Mesothelial cell of epicardium (in vitro differentiated cells): ENCODE data around the gene CNOT9. TPM values are rescaled to one million over a fixed set of nuclear protein-coding genes. Genes with fewer than 3 reads are reported as not detected.

ENCODE experiments used
- DNase-seq, 2 experiments: peaks; one replicate each; pipeline ENCODE4 v3.0.0; 2021; ENCODE audit warnings: low spot score in 2 of 2; ENCODE audit not compliant: unreplicated experiment in 2 of 2
- H3K27ac Mint-ChIP-seq: 2 replicates; pipeline ENCODE4 v1.8.0; 2021; ENCODE audit warnings: mixed read lengths
- H3K27me3 Mint-ChIP-seq: 2 replicates; pipeline ENCODE4 v1.8.0; 2021; ENCODE audit warnings: low read depth, mixed read lengths
- H3K36me3 Mint-ChIP-seq: 2 replicates; pipeline ENCODE4 v1.8.0; 2021; ENCODE audit warnings: mixed read lengths
- H3K4me1 Mint-ChIP-seq: 2 replicates; pipeline ENCODE4 v1.8.0; 2021; ENCODE audit warnings: mixed read lengths
- H3K4me3 Mint-ChIP-seq: 2 replicates; pipeline ENCODE4 v1.8.0; 2021; ENCODE audit warnings: mild to moderate bottlenecking, moderate library complexity, mixed read lengths
- H3K9me3 Mint-ChIP-seq: 2 replicates; pipeline ENCODE4 v1.8.0; 2021; ENCODE audit warnings: mixed read lengths
- total RNA-seq: library from RNA; stranded (reverse); gene quantifications from 3 replicates; pipeline ENCODE4 v1.2.1, GENCODE V29; 2021
- TF ChIP-seq, protein P1 (sequence below): fragments of 200-600 bp; sonication (generic); IDR thresholded peaks from one replicate; pipeline ENCODE4 v1.5.0; 2021; ENCODE audit warnings: antibody characterized with exemption; ENCODE audit not compliant: unreplicated experiment

CNOT9 gene
- total RNA-seq, 1 donor from 2014 or later, result 57.0 TPM

DNA sequence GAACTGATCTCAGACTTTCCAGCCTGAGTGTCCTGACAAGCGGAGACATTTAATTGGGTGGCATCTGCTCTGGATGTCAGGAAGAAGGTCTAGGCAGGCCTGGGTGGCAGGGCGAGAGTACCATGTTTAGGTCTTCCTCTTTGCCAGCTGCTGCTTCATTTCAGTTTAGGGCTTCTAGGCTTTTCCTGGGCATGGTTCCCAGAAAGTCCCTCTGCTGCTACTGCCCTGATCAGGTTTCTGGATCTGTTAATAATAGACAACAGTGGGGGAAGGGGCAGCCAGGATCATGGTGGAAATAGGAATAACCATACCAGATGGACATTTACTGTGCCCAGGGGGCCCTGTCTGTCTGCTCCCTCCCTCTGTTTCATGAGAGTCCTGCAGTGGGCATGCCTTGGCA lies 36.8 kb downstream of the CNOT9 start:
- DNase-seq, result no peak
- peaks cover 6% of the 10 kb centered on the region for H3K27me3 Mint-ChIP-seq
- no peaks in the 10 kb centered on the region for H3K9me3 Mint-ChIP-seq
- no peaks in the 10 kb centered on the region for H3K36me3 Mint-ChIP-seq
- H3K4me3 Mint-ChIP-seq, result no peak overlapping the region
- TF ChIP-seq, protein P1, sequence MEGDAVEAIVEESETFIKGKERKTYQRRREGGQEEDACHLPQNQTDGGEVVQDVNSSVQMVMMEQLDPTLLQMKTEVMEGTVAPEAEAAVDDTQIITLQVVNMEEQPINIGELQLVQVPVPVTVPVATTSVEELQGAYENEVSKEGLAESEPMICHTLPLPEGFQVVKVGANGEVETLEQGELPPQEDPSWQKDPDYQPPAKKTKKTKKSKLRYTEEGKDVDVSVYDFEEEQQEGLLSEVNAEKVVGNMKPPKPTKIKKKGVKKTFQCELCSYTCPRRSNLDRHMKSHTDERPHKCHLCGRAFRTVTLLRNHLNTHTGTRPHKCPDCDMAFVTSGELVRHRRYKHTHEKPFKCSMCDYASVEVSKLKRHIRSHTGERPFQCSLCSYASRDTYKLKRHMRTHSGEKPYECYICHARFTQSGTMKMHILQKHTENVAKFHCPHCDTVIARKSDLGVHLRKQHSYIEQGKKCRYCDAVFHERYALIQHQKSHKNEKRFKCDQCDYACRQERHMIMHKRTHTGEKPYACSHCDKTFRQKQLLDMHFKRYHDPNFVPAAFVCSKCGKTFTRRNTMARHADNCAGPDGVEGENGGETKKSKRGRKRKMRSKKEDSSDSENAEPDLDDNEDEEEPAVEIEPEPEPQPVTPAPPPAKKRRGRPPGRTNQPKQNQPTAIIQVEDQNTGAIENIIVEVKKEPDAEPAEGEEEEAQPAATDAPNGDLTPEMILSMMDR, result no peak
- peaks cover 10% of the 10 kb centered on the region for H3K4me1 Mint-ChIP-seq
- H3K27ac Mint-ChIP-seq, result no peak overlapping the region

DNA sequence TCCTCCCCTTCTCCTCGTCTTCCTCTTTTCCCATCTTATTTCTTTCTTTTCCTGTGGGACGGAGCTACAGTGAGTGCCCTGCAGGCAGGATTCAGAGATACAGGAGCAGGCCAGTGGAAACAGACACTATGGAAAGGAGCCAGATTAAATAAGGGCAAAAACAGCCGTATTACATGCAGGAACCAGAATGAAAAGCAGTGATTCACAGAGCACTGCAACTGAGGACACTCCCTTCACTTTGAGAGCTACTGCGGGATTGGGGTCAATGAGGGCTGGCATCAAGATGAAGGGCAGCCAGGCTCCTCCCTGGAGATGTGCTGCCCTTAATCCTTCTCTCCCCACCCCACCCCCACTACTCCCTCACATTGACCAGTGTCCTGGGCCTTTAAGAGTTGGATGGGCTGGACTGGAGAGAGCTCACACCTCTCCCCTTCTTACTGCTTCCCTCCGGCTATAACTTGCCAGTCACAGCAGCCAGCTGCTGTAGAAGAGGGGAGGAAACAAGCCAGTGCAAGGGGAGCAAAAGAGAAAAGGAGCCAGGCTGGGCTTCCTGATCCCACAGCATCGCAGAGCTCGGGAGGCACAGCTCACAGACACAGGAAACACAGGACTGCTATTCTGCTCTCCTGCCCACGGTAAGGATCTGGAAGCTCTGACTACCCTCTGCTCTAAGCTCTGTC lies 38.9 kb downstream of the CNOT9 start, which contains the start of gene PLCD4:
PLCD4 (plus strand) TSS at position 464 of the 680 bp plus-strand sequence. CDS start 7,841 bp downstream, outside the sequence.
- Mint-ChIP-seq H3K9me3 (no peaks in the 10 kb centered on the region), H3K27me3 (peaks cover 22% of the 10 kb centered on the region), H3K27ac (peak within 1 kb of the TSS; percentile 57), H3K4me3 (no peak within 1 kb of the TSS), H3K4me1 (peaks cover 10% of the 10 kb centered on the region), H3K36me3 (no peaks in the 10 kb centered on the region)
- TF ChIP-seq, protein P1, result no peak
- DNase-seq, result no peak

DNA sequence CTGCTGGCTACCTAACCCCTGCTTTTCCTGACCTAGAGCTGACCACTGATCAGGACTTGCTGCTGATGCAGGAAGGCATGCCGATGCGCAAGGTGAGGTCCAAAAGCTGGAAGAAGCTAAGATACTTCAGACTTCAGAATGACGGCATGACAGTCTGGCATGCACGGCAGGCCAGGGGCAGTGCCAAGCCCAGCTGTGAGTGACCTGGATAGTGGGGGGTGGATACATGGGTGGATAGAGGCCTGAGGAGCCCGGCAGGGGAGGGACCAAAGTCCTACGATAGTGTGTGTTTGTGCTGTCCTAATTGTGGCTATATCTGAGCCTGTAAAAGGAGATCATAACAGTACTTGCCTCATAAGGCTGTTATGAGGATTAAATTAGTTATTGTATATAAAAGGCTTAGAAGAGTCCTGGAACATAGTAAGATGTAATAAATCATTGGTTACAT lies 47.3 kb downstream of the CNOT9 start:
- peaks cover 14% of the 10 kb centered on the region for H3K27me3 Mint-ChIP-seq
- DNase-seq, result no peak

DNA sequence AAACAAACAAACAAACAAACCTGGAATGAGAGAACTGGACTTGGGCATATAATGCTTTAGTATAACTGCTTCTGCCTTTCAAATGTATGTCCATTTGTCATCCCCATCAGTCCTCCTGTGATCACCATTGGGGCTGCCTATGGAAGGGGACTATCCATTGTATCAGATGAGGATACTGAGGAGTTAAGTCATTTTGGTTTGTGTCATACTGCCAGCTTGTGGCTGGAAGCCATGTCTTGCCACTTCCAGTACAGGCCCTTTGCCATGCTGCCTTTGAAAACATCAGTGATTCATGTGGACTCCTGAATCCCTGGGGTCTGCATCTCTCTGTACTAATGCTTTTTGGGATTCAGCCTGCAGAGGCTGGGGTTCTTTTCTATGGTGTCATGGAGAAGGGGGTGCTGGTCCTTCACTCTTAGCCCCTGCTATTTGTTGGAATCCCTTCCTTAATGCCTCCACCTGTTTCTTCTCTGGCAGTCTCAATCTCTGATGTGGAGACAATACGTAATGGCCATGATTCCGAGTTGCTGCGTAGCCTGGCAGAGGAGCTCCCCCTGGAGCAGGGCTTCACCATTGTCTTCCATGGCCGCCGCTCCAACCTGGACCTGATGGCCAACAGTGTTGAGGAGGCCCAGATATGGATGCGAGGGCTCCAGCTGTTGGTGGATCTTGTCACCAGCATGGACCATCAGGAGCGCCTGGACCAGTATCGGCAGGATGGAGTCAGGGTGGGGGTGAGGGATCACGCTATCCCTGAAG lies 49.6 kb downstream of the CNOT9 start:
- no peak for DNase-seq
- Mint-ChIP-seq H3K9me3 (no peaks in the 10 kb centered on the region), H3K36me3 (no peaks in the 10 kb centered on the region), H3K4me3 (no peak overlapping the region), H3K27me3 (no peaks in the 10 kb centered on the region), H3K27ac (no peak overlapping the region), H3K4me1 (peaks cover 7% of the 10 kb centered on the region)
- TF ChIP-seq, protein P1, result no peak

More for the DNA sequence above, 47.3 kb downstream of the CNOT9 start:
- Mint-ChIP-seq H3K27ac (no peak overlapping the region), H3K4me1 (no peaks in the 10 kb centered on the region), H3K4me3 (no peak overlapping the region), H3K9me3 (no peaks in the 10 kb centered on the region), H3K36me3 (no peaks in the 10 kb centered on the region)
- TF ChIP-seq, protein P1, result no peak

DNA sequence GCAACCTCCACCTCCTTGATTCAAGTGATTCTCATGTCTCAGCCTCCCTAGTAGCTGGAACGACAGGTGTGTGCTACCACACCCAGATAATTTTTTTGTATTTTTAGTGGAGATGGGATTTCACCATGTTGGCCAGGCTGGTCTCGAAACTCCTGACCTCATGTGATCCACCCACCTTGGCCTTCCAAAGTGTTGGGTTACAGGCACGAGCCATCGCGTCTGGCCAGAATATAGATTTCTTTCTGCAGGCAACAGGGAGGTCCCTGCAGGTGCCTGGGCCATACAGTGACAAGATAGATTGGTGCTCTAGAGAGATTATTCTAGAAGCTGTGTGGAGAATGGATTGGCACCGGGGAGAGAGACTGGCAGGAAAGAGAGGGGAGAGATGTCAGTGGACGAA lies 52.4 kb downstream of the CNOT9 start:
- Mint-ChIP-seq H3K36me3 (no peaks in the 10 kb centered on the region), H3K4me1 (peaks cover 7% of the 10 kb centered on the region), H3K4me3 (no peak overlapping the region), H3K27ac (no peak overlapping the region), H3K27me3 (no peaks in the 10 kb centered on the region), H3K9me3 (no peaks in the 10 kb centered on the region)
- TF ChIP-seq, protein P1, result no peak
- DNase-seq, result no peak
